WTC11 (cell line): ENCODE results near the gene OLFM1. TPM values are rescaled to one million over a fixed set of nuclear protein-coding genes. Genes with fewer than 3 reads are reported as not detected.

Experiments
- ATAC-seq: fragments of 200-7000 bp; cut with Tn5 transposase; 2 replicates; pipeline ENCODE4 v1.10.0; 2021; ENCODE audit warnings: mild to moderate bottlenecking, moderate library complexity
- CTCF ChIA-PET: fragments of 300-600 bp; sonication (Branson Sonifier 250); formaldehyde crosslinking; loops from one replicate; lab custom pipeline; 2021; ENCODE audit warnings: antibody characterized with exemption; lab: Charles Lee
- POLR2A ChIA-PET: fragments of 350-600 bp; sonication (Branson Sonifier 250); formaldehyde crosslinking; loops from one replicate; lab custom pipeline; 2021; ENCODE audit warnings: antibody characterized with exemption; lab: Charles Lee
- DNase-seq: peaks from one replicate; pipeline ENCODE4 v3.0.0; 2021; ENCODE audit warnings: low spot score
- H3K27ac Mint-ChIP-seq: 2 replicates; pipeline ENCODE4 v1.8.0; 2021; ENCODE audit warnings: mixed read lengths
- H3K27me3 Mint-ChIP-seq: 2 replicates; pipeline ENCODE4 v1.8.0; 2021; ENCODE audit warnings: low read depth, mild to moderate bottlenecking, moderate library complexity, mixed read lengths
- H3K36me3 Mint-ChIP-seq: 2 replicates; pipeline ENCODE4 v1.8.0; 2021; ENCODE audit warnings: mixed read lengths
- H3K4me1 Mint-ChIP-seq: 2 replicates; pipeline ENCODE4 v1.8.0; 2022; ENCODE audit warnings: mixed read lengths
- H3K4me3 Mint-ChIP-seq: 2 replicates; pipeline ENCODE4 v1.8.0; 2021; ENCODE audit warnings: mild to moderate bottlenecking, moderate library complexity, mixed read lengths
- H3K9me3 Mint-ChIP-seq: 2 replicates; pipeline ENCODE4 v1.8.0; 2021; ENCODE audit warnings: mixed read lengths
- CDX4 ChIP-seq: fragments of 250-450 bp; sonication (Bioruptor Pico); IDR thresholded peaks from 2 replicates; pipeline ENCODE4 v1.9.0; 2021; ENCODE audit warnings: moderate library complexity, mild to moderate bottlenecking, inconsistent platforms, borderline replicate concordance
- ELF4 ChIP-seq: sonication (generic); formaldehyde crosslinking; IDR thresholded peaks from 2 replicates; pipeline ENCODE4 v1.8.1; 2022; ENCODE audit warnings: low read depth, mild to moderate bottlenecking, moderate library complexity, missing genetic modification reagents
- ETV6 ChIP-seq: sonication (generic); formaldehyde crosslinking; IDR thresholded peaks from 2 replicates; pipeline ENCODE4 v1.8.1; 2022; ENCODE audit warnings: mild to moderate bottlenecking, missing genetic modification reagents
- IRF2 ChIP-seq: sonication (generic); formaldehyde crosslinking; IDR thresholded peaks from 2 replicates; pipeline ENCODE4 v1.8.0; 2022; ENCODE audit warnings: low read depth, missing genetic modification reagents, borderline replicate concordance
- JUN ChIP-seq: sonication (generic); formaldehyde crosslinking; IDR thresholded peaks from 2 replicates; pipeline ENCODE4 v1.8.0; 2023; ENCODE audit warnings: mild to moderate bottlenecking, missing genetic modification reagents
- NFE2L1 ChIP-seq: sonication (generic); formaldehyde crosslinking; IDR thresholded peaks from 2 replicates; pipeline ENCODE4 v1.8.1; 2023; ENCODE audit warnings: missing genetic modification reagents
- NR2C2 ChIP-seq: sonication (generic); formaldehyde crosslinking; IDR thresholded peaks from 2 replicates; pipeline ENCODE4 v1.8.0; 2022; ENCODE audit warnings: mild to moderate bottlenecking, missing genetic modification reagents
- SMAD3 ChIP-seq: sonication (generic); formaldehyde crosslinking; IDR thresholded peaks from 2 replicates; pipeline ENCODE4 v1.8.0; 2022; ENCODE audit warnings: missing genetic modification reagents, mild to moderate bottlenecking, borderline replicate concordance
- TEAD1 ChIP-seq: sonication (generic); formaldehyde crosslinking; IDR thresholded peaks from 2 replicates; pipeline ENCODE4 v1.8.0; 2022; ENCODE audit warnings: mild to moderate bottlenecking, missing genetic modification reagents
- TEAD4 ChIP-seq: sonication (generic); formaldehyde crosslinking; IDR thresholded peaks from 2 replicates; pipeline ENCODE4 v1.8.0; 2022; ENCODE audit warnings: mild to moderate bottlenecking, missing genetic modification reagents
- ZNF281 ChIP-seq: sonication (generic); formaldehyde crosslinking; IDR thresholded peaks from 2 replicates; pipeline ENCODE4 v1.8.0; 2023; ENCODE audit warnings: mild to moderate bottlenecking, missing genetic modification reagents
- ZNF317 ChIP-seq: sonication (generic); formaldehyde crosslinking; IDR thresholded peaks from 2 replicates; pipeline ENCODE4 v1.8.1; 2023; ENCODE audit warnings: low read depth, mild to moderate bottlenecking, moderate library complexity, missing genetic modification reagents, borderline replicate concordance
- ZNF416 ChIP-seq: fragments of 250-450 bp; sonication (Bioruptor Pico); IDR thresholded peaks from 2 replicates; pipeline ENCODE4 v1.9.0; 2021; ENCODE audit warnings: mild to moderate bottlenecking, inconsistent platforms
- ZNF423 ChIP-seq: fragments of 250-450 bp; sonication (Bioruptor Pico); IDR thresholded peaks from 2 replicates; pipeline ENCODE4 v2.1.2; 2022; ENCODE audit warnings: mild to moderate bottlenecking, moderate library complexity
- total RNA-seq: library from RNA; stranded (reverse); gene quantifications from 3 replicates; pipeline ENCODE4 v1.2.3, GENCODE V29; 2021
- TF ChIP-seq, protein P1 (sequence below): sonication (generic); formaldehyde crosslinking; IDR thresholded peaks from 2 replicates; pipeline ENCODE4 v1.8.0; 2023; ENCODE audit warnings: missing genetic modification reagents, mild to moderate bottlenecking, borderline replicate concordance
- TF ChIP-seq, protein P2 (sequence below): sonication (generic); formaldehyde crosslinking; IDR thresholded peaks from 2 replicates; pipeline ENCODE4 v1.8.1; 2023; ENCODE audit warnings: mild to moderate bottlenecking, missing genetic modification reagents, moderate library complexity
- TF ChIP-seq, protein P3 (sequence below): sonication (generic); formaldehyde crosslinking; IDR thresholded peaks from 2 replicates; pipeline ENCODE4 v1.8.1; 2023; ENCODE audit warnings: mild to moderate bottlenecking, missing genetic modification reagents
- TF ChIP-seq, protein P4 (sequence below): fragments of 250-450 bp; sonication (Bioruptor Pico); conservative IDR thresholded peaks from 2 replicates; pipeline ENCODE4 v1.9.0; 2021; ENCODE audit warnings: mild to moderate bottlenecking
- TF ChIP-seq, protein P5 (sequence below): sonication (generic); formaldehyde crosslinking; IDR thresholded peaks from 2 replicates; pipeline ENCODE4 v1.8.0; 2022; ENCODE audit warnings: missing genetic modification reagents

The OLFM1 gene
- total RNA-seq, 1 experiment from 2014 or later, result 37.6 TPM

GRCh38 chr9:135105211-135105745 is 17.8 kb downstream of the OLFM1 start (continued):
- TF ChIP-seq ZNF281 (CRISPR knock-in tag), result no peak
- TF ChIP-seq IRF2, result no peak
- no peak for TF ChIP-seq NR2C2 (CRISPR knock-in tag)

DNA sequence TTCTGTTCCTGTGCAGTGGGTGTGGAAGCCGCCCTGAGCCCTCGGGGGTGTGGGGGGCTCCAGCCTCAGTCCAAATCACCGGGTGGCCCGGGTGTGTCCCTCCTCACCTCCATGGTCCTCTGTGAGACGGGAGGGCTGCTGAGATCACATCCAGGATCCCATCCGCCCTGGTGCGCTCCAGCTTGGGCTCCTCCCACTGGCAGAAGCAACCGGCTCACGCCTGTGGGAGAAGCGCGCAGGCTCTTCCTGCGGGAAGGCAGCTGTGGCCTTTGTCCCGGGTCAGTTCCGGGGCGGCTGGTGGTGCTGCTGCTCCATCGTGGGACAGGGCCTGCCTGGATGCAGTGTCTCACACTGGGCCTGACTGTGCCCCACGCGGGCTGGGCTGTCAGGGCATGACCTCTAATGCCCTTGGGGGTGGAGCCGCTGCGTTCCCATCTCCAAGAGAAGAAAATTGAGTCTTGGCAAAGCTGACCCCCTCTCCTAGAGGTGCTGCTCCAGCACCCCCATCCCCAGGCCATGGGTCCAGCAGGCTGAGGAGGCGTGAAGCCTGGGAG is 18.5 kb downstream of the OLFM1 start:
- ChIA-PET POLR2A (no interaction called here), CTCF (no interaction called here)
- Mint-ChIP-seq H3K4me1 (peaks cover 22% of the 10 kb centered on the region), H3K27me3 (no peaks in the 10 kb centered on the region), H3K36me3 (no peaks in the 10 kb centered on the region), H3K4me3 (no peak overlapping the region), H3K9me3 (no peaks in the 10 kb centered on the region), H3K27ac (0 out of 2 replicates have a peak overlapping the region, but pooled peaks have one; percentile 11)
- no peak for ATAC-seq
- no peak for DNase-seq
- TF ChIP-seq, protein P1, sequence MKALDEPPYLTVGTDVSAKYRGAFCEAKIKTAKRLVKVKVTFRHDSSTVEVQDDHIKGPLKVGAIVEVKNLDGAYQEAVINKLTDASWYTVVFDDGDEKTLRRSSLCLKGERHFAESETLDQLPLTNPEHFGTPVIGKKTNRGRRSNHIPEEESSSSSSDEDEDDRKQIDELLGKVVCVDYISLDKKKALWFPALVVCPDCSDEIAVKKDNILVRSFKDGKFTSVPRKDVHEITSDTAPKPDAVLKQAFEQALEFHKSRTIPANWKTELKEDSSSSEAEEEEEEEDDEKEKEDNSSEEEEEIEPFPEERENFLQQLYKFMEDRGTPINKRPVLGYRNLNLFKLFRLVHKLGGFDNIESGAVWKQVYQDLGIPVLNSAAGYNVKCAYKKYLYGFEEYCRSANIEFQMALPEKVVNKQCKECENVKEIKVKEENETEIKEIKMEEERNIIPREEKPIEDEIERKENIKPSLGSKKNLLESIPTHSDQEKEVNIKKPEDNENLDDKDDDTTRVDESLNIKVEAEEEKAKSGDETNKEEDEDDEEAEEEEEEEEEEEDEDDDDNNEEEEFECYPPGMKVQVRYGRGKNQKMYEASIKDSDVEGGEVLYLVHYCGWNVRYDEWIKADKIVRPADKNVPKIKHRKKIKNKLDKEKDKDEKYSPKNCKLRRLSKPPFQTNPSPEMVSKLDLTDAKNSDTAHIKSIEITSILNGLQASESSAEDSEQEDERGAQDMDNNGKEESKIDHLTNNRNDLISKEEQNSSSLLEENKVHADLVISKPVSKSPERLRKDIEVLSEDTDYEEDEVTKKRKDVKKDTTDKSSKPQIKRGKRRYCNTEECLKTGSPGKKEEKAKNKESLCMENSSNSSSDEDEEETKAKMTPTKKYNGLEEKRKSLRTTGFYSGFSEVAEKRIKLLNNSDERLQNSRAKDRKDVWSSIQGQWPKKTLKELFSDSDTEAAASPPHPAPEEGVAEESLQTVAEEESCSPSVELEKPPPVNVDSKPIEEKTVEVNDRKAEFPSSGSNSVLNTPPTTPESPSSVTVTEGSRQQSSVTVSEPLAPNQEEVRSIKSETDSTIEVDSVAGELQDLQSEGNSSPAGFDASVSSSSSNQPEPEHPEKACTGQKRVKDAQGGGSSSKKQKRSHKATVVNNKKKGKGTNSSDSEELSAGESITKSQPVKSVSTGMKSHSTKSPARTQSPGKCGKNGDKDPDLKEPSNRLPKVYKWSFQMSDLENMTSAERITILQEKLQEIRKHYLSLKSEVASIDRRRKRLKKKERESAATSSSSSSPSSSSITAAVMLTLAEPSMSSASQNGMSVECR (CRISPR knock-in tag), result no peak
- TF ChIP-seq SMAD3 (CRISPR knock-in tag) (no peak), ZNF416 (no peak), NFE2L1 (CRISPR knock-in tag) (no peak), JUN (no peak), ETV6 (CRISPR knock-in tag) (no peak), TEAD4 (CRISPR knock-in tag) (no peak), ZNF423 (no peak), ZNF317 (CRISPR knock-in tag) (no peak), CDX4 (CRISPR knock-in tag) (no peak), ELF4 (CRISPR knock-in tag) (no peak), TEAD1 (CRISPR knock-in tag) (no peak)
- TF ChIP-seq, protein P2, sequence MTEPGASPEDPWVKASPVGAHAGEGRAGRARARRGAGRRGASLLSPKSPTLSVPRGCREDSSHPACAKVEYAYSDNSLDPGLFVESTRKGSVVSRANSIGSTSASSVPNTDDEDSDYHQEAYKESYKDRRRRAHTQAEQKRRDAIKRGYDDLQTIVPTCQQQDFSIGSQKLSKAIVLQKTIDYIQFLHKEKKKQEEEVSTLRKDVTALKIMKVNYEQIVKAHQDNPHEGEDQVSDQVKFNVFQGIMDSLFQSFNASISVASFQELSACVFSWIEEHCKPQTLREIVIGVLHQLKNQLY (CRISPR knock-in tag), result no peak
- TF ChIP-seq, protein P3, sequence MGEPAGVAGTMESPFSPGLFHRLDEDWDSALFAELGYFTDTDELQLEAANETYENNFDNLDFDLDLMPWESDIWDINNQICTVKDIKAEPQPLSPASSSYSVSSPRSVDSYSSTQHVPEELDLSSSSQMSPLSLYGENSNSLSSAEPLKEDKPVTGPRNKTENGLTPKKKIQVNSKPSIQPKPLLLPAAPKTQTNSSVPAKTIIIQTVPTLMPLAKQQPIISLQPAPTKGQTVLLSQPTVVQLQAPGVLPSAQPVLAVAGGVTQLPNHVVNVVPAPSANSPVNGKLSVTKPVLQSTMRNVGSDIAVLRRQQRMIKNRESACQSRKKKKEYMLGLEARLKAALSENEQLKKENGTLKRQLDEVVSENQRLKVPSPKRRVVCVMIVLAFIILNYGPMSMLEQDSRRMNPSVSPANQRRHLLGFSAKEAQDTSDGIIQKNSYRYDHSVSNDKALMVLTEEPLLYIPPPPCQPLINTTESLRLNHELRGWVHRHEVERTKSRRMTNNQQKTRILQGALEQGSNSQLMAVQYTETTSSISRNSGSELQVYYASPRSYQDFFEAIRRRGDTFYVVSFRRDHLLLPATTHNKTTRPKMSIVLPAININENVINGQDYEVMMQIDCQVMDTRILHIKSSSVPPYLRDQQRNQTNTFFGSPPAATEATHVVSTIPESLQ (CRISPR knock-in tag), result no peak
- TF ChIP-seq, protein P4, sequence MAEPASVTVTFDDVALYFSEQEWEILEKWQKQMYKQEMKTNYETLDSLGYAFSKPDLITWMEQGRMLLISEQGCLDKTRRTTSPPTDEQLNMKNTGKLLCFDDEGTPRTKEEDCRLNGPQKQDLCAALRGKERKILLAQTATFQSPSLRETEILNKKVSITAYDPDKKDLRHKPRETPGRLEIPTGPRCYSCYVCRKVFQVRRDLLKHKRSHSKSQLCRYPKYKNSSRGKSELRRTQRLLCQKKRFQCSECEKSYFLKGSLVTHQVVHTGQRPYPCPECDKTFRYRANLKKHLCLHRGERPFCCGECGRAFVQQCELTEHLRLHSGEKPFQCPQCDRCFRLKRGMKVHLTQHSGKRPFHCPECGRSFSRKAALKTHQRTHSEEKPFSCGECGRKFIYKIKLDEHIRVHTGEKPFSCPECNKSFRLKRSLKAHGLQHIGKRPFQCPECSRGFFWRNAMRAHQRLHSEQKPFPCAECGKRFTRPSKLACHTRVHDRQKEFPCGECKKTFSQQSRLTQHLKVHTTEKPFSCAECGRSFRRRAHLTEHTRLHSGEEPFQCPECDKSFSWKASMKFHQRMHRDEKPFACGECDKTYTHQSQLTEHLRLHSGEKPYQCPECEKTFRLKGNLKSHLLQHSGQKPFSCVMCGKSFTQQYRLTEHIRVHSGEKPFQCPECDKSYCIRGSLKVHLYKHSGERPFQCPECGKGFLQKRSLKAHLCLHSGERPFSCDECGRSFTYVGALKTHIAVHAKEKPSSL (CRISPR knock-in tag), result no peak
- TF ChIP-seq, protein P5, sequence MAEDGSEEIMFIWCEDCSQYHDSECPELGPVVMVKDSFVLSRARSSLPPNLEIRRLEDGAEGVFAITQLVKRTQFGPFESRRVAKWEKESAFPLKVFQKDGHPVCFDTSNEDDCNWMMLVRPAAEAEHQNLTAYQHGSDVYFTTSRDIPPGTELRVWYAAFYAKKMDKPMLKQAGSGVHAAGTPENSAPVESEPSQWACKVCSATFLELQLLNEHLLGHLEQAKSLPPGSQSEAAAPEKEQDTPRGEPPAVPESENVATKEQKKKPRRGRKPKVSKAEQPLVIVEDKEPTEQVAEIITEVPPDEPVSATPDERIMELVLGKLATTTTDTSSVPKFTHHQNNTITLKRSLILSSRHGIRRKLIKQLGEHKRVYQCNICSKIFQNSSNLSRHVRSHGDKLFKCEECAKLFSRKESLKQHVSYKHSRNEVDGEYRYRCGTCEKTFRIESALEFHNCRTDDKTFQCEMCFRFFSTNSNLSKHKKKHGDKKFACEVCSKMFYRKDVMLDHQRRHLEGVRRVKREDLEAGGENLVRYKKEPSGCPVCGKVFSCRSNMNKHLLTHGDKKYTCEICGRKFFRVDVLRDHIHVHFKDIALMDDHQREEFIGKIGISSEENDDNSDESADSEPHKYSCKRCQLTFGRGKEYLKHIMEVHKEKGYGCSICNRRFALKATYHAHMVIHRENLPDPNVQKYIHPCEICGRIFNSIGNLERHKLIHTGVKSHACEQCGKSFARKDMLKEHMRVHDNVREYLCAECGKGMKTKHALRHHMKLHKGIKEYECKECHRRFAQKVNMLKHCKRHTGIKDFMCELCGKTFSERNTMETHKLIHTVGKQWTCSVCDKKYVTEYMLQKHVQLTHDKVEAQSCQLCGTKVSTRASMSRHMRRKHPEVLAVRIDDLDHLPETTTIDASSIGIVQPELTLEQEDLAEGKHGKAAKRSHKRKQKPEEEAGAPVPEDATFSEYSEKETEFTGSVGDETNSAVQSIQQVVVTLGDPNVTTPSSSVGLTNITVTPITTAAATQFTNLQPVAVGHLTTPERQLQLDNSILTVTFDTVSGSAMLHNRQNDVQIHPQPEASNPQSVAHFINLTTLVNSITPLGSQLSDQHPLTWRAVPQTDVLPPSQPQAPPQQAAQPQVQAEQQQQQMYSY, result no peak
